Endothelial cell of umbilical vein (primary cell): Measurements from ENCODE around the gene SLC44A5. TPM values are rescaled to one million over a fixed set of nuclear protein-coding genes. Genes with fewer than 3 reads are reported as not detected.
"Not testable (repeated sequence)": the region's sequence is repeated elsewhere in the genome, so short reads cannot be mapped to it uniquely, and the experiment has no call there.

Experiments
- BruUV-seq: library from RNA; stranded (reverse); fragments of 400-500 nt; replicated peaks from 2 replicates; lab custom pipeline; 2021; lab: Mats Ljungman, UMichigan
- CTCF ChIA-PET: fragments of 300-600, 350-600 bp; sonication (Branson Sonifier 250); formaldehyde crosslinking; loops from one replicate; lab custom pipeline; 2021; ENCODE audit warnings: antibody characterized with exemption, inconsistent platforms; lab: Charles Lee
- POLR2A ChIA-PET: fragments of 300-600, 350-600 bp; sonication (Branson Sonifier 250); formaldehyde crosslinking; loops from one replicate; lab custom pipeline; 2021; ENCODE audit warnings: antibody characterized with exemption, inconsistent platforms; lab: Charles Lee
- DNase-seq: peaks from one replicate; pipeline ENCODE4 v3.0.0-alpha.2; 2011; ENCODE audit warnings: low read depth, low spot score
- FAIRE-seq: peaks from 2 replicates; lab custom pipeline; 2011; peaks lifted over from hg19 to GRCh38; lab: Jason Lieb, UNC
- H2AFZ ChIP-seq: 2 replicates; pipeline ENCODE4 v1.6.0; 2012; ENCODE audit warnings: low read depth, low read length, control low read depth, inconsistent platforms
- H3K27ac ChIP-seq: 2 replicates; pipeline ENCODE4 v1.5.1; 2011; ENCODE audit warnings: low read depth, mild to moderate bottlenecking, control low read depth, low read length, moderate library complexity; ENCODE audit not compliant: insufficient read depth
- H3K27me3 ChIP-seq, 2 experiments: 2 replicates each; pipeline versions ENCODE4 v1.6.0 to v1.6.1; 2011; ENCODE audit warnings: low read length in 2 of 2, mixed read lengths in 1 of 2; ENCODE audit not compliant: control insufficient read depth in 2 of 2, insufficient read depth in 2 of 2
- H3K36me3 ChIP-seq, 2 experiments: 2 replicates in 1 of 2; 3 replicates in 1 of 2; pipeline ENCODE4 v1.5.1; 2011; ENCODE audit warnings: low read length in 2 of 2, mild to moderate bottlenecking in 1 of 2, moderate library complexity in 1 of 2; ENCODE audit not compliant: control insufficient read depth in 2 of 2, insufficient read depth in 2 of 2; ENCODE audit errors: extremely low read depth in 1 of 2
- H3K4me1 ChIP-seq: 3 replicates; pipeline ENCODE4 v1.5.1; 2011; ENCODE audit warnings: mild to moderate bottlenecking, low read length; ENCODE audit not compliant: control insufficient read depth, insufficient read depth; ENCODE audit errors: extremely low read depth
- H3K4me2 ChIP-seq: 2 replicates; pipeline ENCODE4 v1.6.1; 2011; ENCODE audit warnings: low read length, control low read depth, mixed read lengths; ENCODE audit not compliant: insufficient read depth
- H3K4me3 ChIP-seq, 3 experiments: fragments of 200-600 bp in 1 of 3; sonication (generic), shearing (Covaris generic) in 1 of 3; replicated peaks in 1 of 3; 2 replicates each; pipeline ENCODE4 v1.5.1; 2011 to 2016; ENCODE audit warnings: control low read depth in 3 of 3, low read length in 3 of 3, mild to moderate bottlenecking in 2 of 3, inconsistent platforms in 1 of 3, low read depth in 1 of 3, moderate library complexity in 1 of 3; ENCODE audit not compliant: insufficient read depth in 1 of 3
- H3K79me2 ChIP-seq: 2 replicates; pipeline ENCODE4 v1.6.0; 2012; ENCODE audit warnings: low read length, inconsistent platforms; ENCODE audit not compliant: control insufficient read depth, insufficient read depth
- H3K9ac ChIP-seq: replicated peaks from 2 replicates; pipeline ENCODE3; 2011; ENCODE audit warnings: low read length, control low read depth; ENCODE audit not compliant: insufficient read depth; ENCODE audit errors: extremely low read depth
- H3K9me1 ChIP-seq: replicated peaks from 3 replicates; pipeline ENCODE4 v1.6.0; 2011; ENCODE audit warnings: mild to moderate bottlenecking, low read length; ENCODE audit not compliant: control insufficient read depth, insufficient read depth; ENCODE audit errors: extremely low read depth
- H3K9me3 ChIP-seq: replicated peaks from 2 replicates; pipeline ENCODE4 v1.5.1; 2012; ENCODE audit warnings: low read length, inconsistent platforms; ENCODE audit not compliant: control insufficient read depth, insufficient read depth
- H4K20me1 ChIP-seq: replicated peaks from 2 replicates; pipeline ENCODE3; 2011; ENCODE audit warnings: mild to moderate bottlenecking, low read length; ENCODE audit not compliant: control insufficient read depth, insufficient read depth; ENCODE audit errors: extremely low read depth
- EZH2 ChIP-seq: IDR thresholded peaks from 2 replicates; pipeline ENCODE4 v1.6.1; 2012; ENCODE audit warnings: borderline replicate concordance, low read depth, mild to moderate bottlenecking, moderate library complexity, low read length, inconsistent platforms; ENCODE audit not compliant: severe bottlenecking
- GATA2 ChIP-seq: IDR thresholded peaks from 2 replicates; pipeline ENCODE4 v1.7.0; 2011; ENCODE audit warnings: low read depth, mild to moderate bottlenecking, moderate library complexity, mixed read lengths, low read length; ENCODE audit not compliant: insufficient read length, insufficient read depth
- MYC ChIP-seq: IDR thresholded peaks from one replicate; pipeline ENCODE4 v1.6.1; 2011; ENCODE audit warnings: mild to moderate bottlenecking, low read depth, low read length
- dilution Hi-C: fragments of 300-500 bp; cut with MboI; formaldehyde crosslinking; loops from one replicate; pipeline ENCODE4 v1.15.0; 2019; ENCODE audit warnings: low sequenced_read_pairs; ENCODE audit not compliant: extremely low pct_ligation_motif_present
- intact Hi-C: fragments of 100-400 bp; cut with micrococcal nuclease; formaldehyde crosslinking; loops from one replicate; pipeline ENCODE4 v1.10.0; 2022
- polyA plus RNA-seq, 4 experiments: library from polyadenylated mRNA; depleted of rRNA in 3 of 4; stranded (reverse) in 3 of 4; unstranded in 1 of 4; fragments of >200 nt; gene quantifications; 2 replicates each; pipeline versions ENCODE4 v1.2.1 to v1.2.3, GENCODE V29; 2011 to 2012; ENCODE audit warnings: missing spikeins in 1 of 4
- total RNA-seq: library from RNA; stranded (reverse); gene quantifications from 2 replicates; pipeline ENCODE4 v1.2.3, GENCODE V29; 2021

The SLC44A5 gene
- total and polyA plus RNA-seq, 2 donors (not counting 3 experiments of a cell fraction or from before 2014, with no cell fraction given) = 1.6 to 3.2 TPM

DNA sequence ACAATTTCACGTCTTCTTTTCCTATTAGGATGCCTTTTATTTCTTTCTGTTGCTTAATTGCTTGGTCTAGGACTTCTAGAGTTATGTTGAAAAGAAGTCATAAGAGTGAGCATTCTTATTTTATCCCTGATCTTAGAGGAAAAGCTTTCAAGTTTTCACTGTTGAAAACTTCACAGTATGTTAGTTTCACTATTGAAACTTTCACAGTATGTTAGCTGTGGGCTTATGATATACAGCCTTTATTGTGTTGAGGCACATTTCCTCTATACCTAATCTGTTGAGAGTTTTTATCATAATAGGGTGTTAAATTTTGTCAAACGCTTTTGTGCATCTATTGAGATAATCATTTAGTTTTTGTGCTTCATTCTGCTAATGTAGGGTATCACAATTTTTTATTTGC is 249.7 kb downstream of the SLC44A5 start:
- Histone ChIP-seq H3K4me3 (no peak overlapping the region), H3K9me3 (no peaks in the 10 kb centered on the region), H3K27ac (no peak overlapping the region), H3K27me3 (no peaks in the 10 kb centered on the region), H3K9ac (no peak overlapping the region), H3K9me1 (no peaks in the 10 kb centered on the region), H3K36me3 (no peaks in the 10 kb centered on the region), H2AFZ (no peak overlapping the region), H4K20me1 (no peaks in the 10 kb centered on the region), H3K4me1 (no peaks in the 10 kb centered on the region), H3K4me2 (no peak overlapping the region), H3K79me2 (no peaks in the 10 kb centered on the region)
- BruUV-seq = no TSS peak
- TF ChIP-seq GATA2 = no peak
- no peak for TF ChIP-seq MYC
- no peak for TF ChIP-seq EZH2
- dilution Hi-C loops (no loop called here), intact Hi-C loops (no loop called here)
- DNase-seq (no peak), FAIRE-seq (no peak)
- POLR2A ChIA-PET = no interaction called here
- CTCF ChIA-PET = no interaction called here

DNA sequence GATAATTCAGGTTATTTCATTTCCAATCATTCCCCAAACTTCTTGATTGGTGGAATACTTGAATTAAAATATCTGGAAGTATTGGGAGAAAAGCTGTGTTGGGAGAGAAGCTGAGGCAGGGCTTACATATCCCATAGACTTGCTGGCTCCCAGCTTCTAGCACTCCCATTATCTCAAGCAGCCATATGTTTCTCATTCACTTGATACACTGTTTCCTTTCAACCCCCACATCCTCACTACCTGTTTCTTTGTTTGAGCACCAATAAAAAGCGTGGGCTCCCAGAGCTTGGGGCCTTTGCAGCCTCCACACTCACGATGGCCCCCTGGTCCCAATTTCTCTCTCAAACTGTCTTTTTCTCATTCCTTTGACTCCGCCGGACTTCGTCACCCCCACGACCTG is 256.6 kb downstream of the SLC44A5 start:
- intact Hi-C loops, H3K27ac ChIP-seq, H3K9ac ChIP-seq, H3K4me1 ChIP-seq, H4K20me1 ChIP-seq, POLR2A ChIA-PET, H3K4me2 ChIP-seq, dilution Hi-C loops, H3K36me3 ChIP-seq, BruUV-seq, H3K27me3 ChIP-seq, H3K79me2 ChIP-seq, FAIRE-seq, DNase-seq, H3K9me1 ChIP-seq, H3K9me3 ChIP-seq, H3K4me3 ChIP-seq, H2AFZ ChIP-seq: not testable (repeated sequence)
- CTCF ChIA-PET = interaction anchor here (1.1 to 1.2 kb wide), 2 partner anchors 95 to 195 kb away, joined by 3 to 4 read pairs; no protein-coding TSS in a partner anchor
